Activated CD4-positive, alpha-beta T cell treated with anti-CD3 and anti-CD28 coated beads for 48 hours (primary cell): ENCODE results near the gene CDPF1.
A peak's percentile ranks its signal among the peaks of the same experiment; 100 is the strongest.
"Not testable (repeated sequence)": the region's sequence is repeated elsewhere in the genome, so short reads cannot be mapped to it uniquely, and the experiment has no call there.

Experiments used
- DNase-seq: peaks from one replicate; pipeline ENCODE4 v3.0.0-alpha.2; 2020

CDPF1 gene

GRCh38 chr22:46281866-46282678 lies 32.0 kb upstream of the CDPF1 start:
- DNase-seq, result no peak

DNA sequence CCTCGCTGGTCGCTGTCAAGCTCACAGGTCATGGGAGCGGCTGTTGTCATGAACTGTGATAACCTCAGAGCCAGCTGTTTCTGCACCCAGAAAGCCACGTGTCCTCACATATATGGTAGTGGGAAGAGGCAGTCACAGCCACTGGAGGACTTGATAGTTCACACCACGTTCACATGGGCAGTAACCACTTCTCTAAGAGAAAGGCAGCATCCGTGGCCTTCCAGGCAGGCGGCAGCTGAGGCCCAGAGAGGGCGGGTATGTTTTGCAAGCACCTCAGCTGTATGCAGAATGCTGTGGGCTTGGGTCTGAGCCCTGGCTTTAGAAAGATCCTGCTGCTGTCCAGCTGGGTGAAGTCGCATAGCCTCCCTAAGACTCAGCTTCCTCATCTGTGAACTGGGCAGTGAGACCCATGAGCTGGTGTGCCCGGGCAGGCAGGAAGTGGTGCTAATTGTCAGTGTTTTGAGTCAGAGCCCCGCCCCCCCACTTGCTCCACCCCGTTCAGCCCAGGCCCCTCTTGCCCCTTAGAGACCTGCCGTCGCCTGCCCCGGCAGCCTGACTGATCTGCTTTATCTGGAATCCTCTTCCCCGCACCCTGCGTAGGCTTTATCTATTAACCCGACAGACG lies 31.0 kb upstream of the CDPF1 start:
- DNase-seq, result no peak

GRCh38 chr22:46280063-46280817 lies 30.1 kb upstream of the CDPF1 start:
- DNase-seq, result no peak

DNA sequence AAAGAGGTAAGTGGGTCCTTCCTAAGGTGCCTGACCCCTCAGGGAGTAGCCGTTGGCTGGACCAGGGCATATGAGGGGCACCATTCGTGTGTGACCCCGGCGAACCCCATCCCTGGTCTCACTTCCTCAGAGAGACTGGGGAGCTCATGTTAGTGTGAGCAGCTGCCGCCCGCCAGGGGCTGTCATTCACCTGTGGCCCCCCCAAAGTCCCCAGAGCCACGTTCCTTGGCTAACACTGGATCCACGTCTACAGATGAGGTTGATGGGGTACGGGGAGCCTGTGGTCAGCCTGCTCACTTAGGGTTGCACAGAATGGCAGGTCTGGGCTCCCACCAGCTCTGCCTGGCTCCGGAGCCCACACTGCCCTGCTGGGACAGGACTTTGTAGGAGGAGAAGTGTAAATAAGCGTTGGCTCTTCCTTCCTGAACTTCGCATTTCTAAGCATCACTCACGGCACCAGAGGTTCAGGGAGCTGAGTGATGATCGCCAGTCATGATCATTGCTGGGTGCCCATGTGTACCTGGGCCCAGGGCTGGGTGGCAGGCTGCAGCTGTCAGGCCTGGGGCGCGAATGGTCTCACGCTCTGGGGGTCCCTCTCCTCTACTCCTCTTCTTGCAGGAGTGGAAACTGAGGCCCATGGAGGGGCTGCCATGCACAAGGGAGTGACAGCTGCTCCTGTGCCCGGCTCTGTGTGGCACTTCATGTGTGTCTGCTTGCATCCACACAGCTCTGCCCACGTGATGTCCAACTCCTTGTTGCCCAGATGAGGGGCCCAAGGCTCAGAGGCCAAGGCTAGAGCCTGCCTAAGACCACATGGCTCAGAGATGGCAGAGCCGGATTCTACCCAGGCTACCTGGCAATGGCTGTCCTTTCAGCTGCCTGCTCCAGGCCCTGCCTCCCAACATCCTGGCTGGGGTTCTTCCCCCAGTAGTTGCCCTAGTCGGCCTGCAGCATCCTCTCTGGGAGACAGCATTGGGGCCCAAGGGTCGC lies 28.9 kb upstream of the CDPF1 start:
- no peak for DNase-seq

DNA sequence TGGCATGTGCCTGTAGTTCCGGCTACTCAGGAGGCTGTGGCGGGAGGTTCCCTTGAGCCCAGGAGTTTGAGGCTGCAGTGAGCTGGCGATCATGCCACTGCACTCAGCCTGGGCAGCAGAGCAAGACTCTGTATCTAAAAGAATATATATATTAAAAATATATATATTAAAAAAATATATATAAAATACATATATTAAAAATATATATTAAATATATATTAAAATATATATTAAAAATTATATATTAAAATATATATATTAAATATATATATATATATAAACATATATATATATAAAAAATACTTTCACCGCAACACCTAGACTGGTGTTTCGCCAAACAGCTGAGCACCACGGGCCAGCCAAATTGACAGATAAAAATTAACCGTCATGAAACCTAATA lies 26.5 kb upstream of the CDPF1 start:
- DNase-seq, result no peak

DNA sequence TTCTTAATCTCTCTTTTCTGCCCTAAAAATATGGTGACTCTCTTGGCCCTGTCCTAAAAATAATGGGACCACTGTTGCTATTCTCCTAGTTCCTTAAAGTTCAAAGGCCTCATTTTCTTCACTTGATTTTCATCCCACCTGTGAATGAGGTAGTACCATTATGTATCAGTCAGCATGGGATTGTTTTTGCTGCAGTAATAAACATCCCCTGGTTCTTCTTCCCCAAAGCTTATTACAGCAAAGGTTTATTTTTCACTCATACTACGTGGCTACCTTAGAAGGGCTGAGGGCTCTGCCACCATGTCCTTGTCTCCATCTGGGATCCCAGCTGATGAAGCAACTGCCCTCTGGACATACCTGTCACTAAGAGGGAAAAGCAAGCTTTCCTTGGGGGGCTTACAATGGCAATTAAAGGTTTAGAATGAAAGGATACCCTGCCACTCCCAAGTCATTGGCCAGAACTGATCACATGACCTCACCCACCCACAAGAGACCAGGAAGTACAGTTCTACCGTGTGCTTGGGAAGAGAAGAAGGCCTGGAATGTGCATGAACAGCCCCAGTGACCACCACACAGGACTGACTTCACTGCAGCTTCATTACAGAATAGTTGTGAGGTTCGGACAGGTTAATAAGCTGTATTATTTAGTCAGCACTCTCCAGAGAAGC lies 25.5 kb upstream of the CDPF1 start:
- no peak for DNase-seq

GRCh38 chr22:46274381-46274780 lies 24.3 kb upstream of the CDPF1 start:
- no peak for DNase-seq

DNA sequence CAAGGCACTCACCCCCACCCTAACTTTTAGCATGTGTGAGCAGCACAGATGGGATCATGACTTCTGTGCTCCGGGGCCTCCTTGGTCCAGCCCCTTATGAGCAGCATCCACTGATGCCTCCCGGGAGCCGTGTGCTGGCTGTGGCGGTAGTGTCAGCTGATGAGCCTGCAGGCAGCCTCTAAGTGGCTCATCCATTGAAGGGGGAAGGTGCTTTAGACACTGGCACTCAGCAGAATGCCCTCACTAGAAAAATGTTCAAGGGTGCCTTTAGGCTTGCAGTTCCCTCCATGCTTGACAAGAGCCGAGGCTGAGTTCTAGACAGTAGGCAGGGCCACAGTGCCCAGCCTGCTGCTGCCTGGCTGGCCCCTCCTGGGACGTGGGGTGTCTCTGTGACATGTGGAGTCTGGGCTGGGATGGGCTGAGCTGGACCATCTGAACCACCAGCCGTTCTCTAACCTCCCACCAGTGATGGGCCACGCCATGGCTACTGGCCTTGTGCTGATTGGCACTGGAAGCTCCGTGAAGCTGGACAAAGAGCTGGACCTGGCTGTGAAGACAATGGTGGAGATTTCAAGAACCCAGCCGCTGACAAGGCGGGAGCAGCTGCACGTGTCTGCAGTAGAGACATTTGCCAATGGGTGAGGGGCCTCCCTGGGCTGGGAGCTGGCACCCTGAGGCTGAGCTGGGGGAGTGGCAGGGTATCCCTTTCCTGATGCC lies 23.5 kb upstream of the CDPF1 start:
- DNase-seq, result no peak

- DNase-seq, result no peak
These were observed 22.8 kb upstream of the CDPF1 start for GRCh38 chr22:46272762-46273431.

DNA sequence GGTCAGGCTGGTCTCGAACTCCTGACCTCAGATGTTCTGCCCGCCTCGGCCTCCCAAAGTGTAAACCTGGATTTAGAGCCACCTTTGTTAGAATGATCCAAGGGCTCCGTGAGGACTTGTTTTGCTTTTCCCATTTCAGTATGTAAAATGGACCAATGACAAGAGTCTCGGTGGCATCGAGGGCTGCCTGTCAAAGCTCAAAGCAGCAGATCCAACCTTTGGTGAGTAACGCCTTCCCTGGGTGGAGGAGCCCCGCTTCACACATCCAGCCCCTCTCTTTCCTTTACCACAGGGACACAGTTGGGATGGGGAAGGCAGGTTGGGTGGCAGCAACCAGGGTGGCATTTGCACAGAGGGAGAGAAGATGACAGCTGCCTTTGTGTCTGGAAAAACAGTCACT lies 22.1 kb upstream of the CDPF1 start:
- no peak for DNase-seq

GRCh38 chr22:46269564-46269963 lies 19.5 kb upstream of the CDPF1 start:
- no peak for DNase-seq

- DNase-seq, result peak; percentile 43
These were observed 17.6 kb upstream of the CDPF1 start, which contains the start of gene TTC38 for GRCh38 chr22:46267431-46268279. Gene TTC38 (plus strand): TSS chr22:46268008. CDS start chr22:46268040, 32 bp downstream.

DNA sequence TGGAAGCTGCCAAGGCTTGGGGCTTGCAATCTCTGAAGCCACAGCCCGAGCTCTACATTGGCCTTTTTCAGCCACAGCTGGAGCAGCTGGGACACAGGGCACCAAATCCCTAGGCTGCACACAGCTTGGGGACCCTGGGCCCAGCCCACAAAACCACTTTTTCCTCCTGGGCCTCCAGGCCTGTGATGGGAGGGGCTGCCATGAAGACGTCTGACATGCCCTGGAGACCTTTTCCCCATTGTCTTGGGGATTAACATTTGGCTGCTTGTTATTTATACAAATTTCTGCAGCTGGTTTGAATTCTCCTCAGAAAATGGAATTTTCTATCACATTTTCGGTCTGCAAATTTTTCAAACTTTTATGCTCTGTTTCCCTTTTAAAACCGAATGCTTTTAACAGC lies 15.5 kb upstream of the CDPF1 start:
- DNase-seq, result not testable (repeated sequence)

GRCh38 chr22:46264520-46264919 lies 14.4 kb upstream of the CDPF1 start:
- not testable (repeated sequence) for DNase-seq

GRCh38 chr22:46263216-46263590 lies 13.1 kb upstream of the CDPF1 start, which contains the start of gene PKDREJ:
Gene PKDREJ (minus strand): TSS chr22:46263343. CDS start chr22:46263322, 21 bp downstream.
- DNase-seq, result no peak

- peak; percentile 56 for DNase-seq
These were observed 12.5 kb upstream of the CDPF1 start for GRCh38 chr22:46262449-46263215.

DNA sequence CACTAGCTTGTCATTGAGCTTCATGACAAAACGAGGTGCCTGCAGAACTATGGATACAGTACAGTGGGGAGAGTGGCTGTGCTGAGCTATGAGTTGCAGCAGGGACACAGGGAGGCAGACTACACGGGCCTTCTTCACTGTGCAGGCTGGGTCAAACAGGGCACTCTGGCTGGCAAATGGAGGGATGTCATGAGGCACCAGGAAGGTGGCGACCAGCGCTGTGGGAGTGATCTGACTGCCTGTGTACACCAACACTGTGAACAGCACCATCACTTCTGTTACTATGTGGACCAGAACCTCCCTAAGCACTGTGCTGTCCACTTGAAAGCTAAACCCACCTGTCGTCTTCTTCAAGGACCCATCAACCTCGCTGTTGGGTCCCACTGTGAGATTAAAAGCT lies 9.9 kb upstream of the CDPF1 start:
- no peak for DNase-seq

DNA sequence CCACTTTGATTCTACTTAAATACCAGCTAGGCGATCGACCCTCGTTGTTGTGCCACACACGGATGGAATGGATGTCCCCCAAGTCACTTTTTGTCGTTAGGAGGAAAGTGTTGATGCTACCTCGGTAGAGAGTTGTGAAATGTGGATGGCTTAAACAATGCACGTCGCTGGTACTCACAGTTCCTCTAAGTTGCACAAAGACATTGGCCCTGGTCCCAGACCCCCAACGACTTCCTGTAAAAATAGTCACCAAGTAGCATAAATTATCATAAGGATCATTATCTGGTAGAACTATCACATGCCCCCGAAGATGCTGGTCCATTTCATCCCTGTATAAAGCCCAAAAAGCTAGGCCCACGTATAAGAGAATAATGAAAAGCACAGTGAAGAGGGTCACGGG lies 9.3 kb upstream of the CDPF1 start:
- no peak for DNase-seq
